22Rv1 (cell line): ENCODE data around the gene MOB2.

ENCODE experiments used
- ZFX ChIP-seq: fragments of 450-650 bp; IDR thresholded peaks from 2 replicates; pipeline ENCODE4 v1.6.1; 2017; ENCODE audit warnings: antibody characterized with exemption, borderline replicate concordance
- TF ChIP-seq, protein P1 (sequence below): fragments of 450-650 bp; IDR thresholded peaks from 2 replicates; pipeline ENCODE4 v1.5.1; 2017; ENCODE audit warnings: mild to moderate bottlenecking

DNA sequence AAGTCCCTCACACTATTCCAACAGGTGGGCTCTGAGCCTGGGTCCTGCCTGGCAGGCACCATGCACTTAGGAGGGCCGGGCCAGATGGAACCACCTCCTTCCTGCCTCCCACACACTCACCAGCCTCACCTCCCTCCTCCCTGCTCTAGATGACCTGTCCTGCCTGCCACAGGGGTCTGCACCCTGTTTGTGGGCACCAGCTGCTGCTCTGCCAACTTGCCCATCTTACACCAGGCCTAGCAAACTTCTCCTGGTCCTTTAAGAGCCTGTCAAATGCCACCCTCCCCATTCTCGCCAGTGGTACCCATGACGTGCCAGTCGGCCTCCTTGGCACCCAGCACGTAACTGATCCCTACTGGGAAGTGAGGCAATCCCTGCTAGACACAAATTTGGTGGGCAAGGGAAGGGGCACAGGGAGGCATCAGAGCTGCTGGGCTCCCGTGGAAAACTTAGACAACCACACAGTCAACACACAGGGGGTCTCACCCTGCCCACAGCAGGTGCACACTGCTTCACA is 3.1 kb downstream of the MOB2 start:
- TF ChIP-seq, protein P1, sequence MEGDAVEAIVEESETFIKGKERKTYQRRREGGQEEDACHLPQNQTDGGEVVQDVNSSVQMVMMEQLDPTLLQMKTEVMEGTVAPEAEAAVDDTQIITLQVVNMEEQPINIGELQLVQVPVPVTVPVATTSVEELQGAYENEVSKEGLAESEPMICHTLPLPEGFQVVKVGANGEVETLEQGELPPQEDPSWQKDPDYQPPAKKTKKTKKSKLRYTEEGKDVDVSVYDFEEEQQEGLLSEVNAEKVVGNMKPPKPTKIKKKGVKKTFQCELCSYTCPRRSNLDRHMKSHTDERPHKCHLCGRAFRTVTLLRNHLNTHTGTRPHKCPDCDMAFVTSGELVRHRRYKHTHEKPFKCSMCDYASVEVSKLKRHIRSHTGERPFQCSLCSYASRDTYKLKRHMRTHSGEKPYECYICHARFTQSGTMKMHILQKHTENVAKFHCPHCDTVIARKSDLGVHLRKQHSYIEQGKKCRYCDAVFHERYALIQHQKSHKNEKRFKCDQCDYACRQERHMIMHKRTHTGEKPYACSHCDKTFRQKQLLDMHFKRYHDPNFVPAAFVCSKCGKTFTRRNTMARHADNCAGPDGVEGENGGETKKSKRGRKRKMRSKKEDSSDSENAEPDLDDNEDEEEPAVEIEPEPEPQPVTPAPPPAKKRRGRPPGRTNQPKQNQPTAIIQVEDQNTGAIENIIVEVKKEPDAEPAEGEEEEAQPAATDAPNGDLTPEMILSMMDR = no peak
- no peak for TF ChIP-seq ZFX
